Astrocyte of the spinal cord (primary cell): ENCODE results near the gene SLCO4A1.

Experiments
- DNase-seq: peaks from one replicate; pipeline ENCODE4 v3.0.0; 2011; ENCODE audit warnings: low read depth, low spot score
- H3K4me3 ChIP-seq: 2 replicates; pipeline ENCODE4 v1.5.1; 2011; ENCODE audit warnings: low read depth, mild to moderate bottlenecking, low read length, moderate library complexity
- in situ Hi-C: cut with HindIII; loops from 2 replicates; pipeline ENCODE4 v1.10.0; 2017; ENCODE audit warnings: low sequenced_read_pairs
- TF ChIP-seq, protein P1 (sequence below): IDR thresholded peaks from 2 replicates; pipeline ENCODE4 v1.5.1; 2012; ENCODE audit warnings: low read depth, mild to moderate bottlenecking, low read length, inconsistent platforms

Gene SLCO4A1

DNA sequence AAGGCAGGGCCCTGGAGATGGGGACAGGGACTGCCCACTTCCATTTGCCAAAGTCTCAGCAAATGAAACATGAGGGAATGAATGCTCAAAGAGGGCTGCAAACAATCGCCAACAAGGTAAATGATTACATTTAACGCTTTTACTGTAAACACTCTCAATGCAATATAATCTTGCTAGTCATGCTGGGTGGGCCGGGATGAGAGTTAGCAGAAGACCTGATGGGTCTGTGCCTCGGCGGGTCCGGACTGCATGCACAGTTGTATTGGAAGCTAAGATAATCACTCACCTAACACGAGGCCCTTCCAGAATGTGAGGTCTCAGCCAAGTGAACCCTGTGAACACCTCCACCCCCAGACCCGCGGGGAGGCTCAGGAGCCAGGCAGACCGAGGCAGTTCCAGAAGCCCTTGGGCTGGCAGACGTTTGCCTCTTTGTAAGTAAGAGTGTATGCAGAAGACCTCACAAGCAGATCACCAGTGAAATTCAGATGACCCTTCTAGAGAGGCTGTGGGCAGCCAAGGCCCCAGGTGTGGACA is 4.7 kb upstream of the SLCO4A1 start:
- DNase-seq, result no peak
- in situ Hi-C loops, result no loop called here
- TF ChIP-seq, protein P1, sequence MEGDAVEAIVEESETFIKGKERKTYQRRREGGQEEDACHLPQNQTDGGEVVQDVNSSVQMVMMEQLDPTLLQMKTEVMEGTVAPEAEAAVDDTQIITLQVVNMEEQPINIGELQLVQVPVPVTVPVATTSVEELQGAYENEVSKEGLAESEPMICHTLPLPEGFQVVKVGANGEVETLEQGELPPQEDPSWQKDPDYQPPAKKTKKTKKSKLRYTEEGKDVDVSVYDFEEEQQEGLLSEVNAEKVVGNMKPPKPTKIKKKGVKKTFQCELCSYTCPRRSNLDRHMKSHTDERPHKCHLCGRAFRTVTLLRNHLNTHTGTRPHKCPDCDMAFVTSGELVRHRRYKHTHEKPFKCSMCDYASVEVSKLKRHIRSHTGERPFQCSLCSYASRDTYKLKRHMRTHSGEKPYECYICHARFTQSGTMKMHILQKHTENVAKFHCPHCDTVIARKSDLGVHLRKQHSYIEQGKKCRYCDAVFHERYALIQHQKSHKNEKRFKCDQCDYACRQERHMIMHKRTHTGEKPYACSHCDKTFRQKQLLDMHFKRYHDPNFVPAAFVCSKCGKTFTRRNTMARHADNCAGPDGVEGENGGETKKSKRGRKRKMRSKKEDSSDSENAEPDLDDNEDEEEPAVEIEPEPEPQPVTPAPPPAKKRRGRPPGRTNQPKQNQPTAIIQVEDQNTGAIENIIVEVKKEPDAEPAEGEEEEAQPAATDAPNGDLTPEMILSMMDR, result no peak
- H3K4me3 ChIP-seq, result no peak overlapping the region

DNA sequence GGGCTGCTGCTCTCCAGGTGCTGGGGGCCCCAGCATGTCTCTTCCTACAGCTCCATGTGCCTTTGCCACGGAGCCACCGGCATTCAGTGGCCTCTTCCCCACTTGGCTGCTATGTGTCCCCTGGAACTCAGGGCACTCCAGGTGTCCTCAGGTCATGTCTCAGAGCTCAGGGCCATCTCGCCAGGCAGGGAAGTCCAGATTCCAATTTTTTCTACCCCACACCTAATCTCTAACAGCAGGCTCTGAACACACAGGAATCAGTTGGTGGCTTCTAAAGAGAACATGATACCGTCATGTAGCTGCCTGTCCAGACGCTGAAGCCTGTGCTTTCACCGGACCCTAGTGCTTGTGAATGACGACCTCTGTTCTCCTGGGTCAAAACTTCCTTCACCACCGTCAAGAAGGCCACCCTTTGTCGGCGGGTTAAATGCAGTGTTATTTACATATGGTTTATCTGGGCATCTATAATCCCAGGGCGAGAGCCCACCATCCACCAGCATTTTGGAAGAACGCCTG is 4.2 kb upstream of the SLCO4A1 start:
- no peak overlapping the region for H3K4me3 ChIP-seq
- in situ Hi-C loops, result no loop called here

DNA sequence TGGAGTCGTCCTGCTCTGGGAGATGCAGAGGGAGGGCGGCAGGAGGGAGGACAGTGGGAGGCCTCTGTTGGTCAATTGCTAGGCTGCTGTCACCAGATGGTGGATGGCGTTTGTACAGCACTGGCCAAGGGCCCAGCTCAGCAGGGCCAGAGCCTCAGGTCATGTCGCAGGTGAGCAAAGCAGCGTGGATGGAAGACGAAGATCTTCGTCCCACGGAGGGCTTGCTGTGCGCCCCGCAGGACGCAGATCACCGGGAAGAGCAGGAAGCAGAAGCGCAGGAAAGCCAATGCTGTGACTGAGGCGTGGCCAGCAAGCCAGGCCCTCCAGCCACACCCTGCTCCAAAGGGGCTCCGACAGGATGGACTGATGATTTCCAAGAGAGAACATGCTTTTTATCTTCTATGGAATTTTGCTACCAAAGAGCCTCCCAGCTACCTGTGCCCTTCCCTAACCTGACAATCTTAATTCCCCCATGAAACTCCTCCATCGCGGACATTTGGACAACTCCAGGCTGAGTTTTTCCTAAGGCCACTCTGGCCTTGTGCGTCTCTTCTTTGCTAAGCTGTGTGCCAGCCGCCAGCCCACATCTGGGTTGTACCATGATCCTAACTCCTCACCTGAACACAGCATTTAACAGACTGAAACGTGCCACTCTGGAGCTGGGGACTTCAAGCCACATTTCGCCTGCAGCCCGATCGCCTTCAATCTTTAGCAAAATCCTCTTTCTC is 3.5 kb upstream of the SLCO4A1 start:
- TF ChIP-seq, protein P1, result no peak
- no peak for DNase-seq
- in situ Hi-C loops, result no loop called here

More for the DNA sequence above, 4.2 kb upstream of the SLCO4A1 start:
- no peak for DNase-seq
- TF ChIP-seq, protein P1, result no peak

DNA sequence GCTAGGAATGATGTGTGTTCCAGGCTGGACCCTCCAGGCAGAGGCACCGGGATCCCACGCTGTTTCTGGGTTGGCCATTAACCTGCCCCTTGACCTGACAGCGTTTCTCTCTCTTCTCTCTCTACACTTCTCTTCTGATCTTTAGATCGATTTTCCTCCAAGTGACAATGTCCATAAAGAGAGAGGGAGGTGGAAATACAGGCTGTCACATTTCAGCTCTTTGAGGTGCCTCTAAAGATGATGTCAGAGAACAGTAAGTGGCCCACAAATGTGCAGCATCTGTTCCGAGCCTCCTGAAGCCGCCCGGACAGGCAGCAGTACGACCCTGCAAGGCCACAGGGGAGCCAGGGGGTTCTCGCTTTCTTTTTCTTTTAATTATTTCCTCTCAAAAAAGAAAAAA is 2.5 kb upstream of the SLCO4A1 start:
- in situ Hi-C loops, result no loop called here
- no peak for DNase-seq
- TF ChIP-seq, protein P1, result no peak
- H3K4me3 ChIP-seq, result no peak overlapping the region

More for the DNA sequence above, 3.5 kb upstream of the SLCO4A1 start:
- no peak overlapping the region for H3K4me3 ChIP-seq

DNA sequence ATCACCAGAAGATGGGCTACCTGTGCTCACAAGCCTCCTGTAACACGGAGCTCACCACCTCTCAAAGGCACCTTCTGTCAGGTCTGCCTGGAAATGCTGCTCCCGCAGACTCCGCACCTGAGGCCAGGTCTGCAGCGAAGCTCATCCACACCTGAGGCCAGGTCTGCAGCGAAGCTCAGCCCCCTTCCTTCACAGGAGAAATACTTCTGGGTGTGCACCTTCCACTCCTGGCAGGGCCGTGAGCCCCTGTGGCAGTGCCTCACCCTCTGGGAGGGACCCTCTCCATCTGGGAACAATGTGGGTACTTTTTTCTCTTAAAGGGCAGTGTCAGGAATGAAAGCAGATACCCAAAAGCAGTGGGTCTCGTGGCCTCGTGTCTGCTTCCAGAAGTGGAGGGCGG is 1.4 kb upstream of the SLCO4A1 start:
- in situ Hi-C loops, result no loop called here
- DNase-seq, result no peak
- TF ChIP-seq, protein P1, result no peak
- H3K4me3 ChIP-seq, result no peak overlapping the region

DNA sequence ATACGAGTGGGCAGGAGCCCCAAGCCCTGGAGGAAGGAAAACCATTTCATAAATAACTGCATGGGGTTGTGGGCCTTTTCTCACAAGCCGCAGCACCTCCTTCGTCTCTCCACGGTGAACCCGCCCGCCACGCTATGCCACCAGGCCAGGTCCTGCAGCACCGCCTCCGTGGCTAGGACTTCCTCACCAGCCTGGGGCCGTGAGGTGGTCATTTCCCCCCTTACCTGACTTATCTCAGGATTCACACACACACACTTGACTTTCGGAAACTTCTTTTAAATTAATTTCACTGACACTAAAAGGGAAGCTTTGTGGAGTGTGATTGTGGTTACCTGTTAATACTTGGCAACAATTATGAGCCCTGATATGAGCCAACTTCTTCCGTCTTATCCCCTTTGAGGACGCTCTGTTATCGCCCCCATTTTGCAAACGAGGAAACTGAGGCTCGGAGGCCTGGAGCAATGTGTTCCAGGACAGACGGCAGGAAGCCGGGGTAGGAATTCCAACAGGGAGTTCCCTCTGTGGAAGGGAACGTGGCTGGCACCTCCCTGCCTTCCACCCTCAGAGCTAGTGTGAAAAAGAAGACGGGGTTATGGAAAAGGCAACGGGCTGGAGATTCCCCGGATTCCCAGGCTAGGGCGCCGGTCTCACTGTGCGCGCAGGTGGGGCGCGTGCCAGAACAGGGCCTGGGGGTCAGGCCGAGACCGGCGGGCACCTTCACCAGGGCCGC is 817 bp upstream of the SLCO4A1 start:
- H3K4me3 ChIP-seq, result no peak overlapping the region
- in situ Hi-C loops, result no loop called here
- no peak for DNase-seq
- TF ChIP-seq, protein P1, result no peak
